ENCODE measurements around the gene PTH2R. TPM values are rescaled to one million over a fixed set of nuclear protein-coding genes. Genes with fewer than 3 reads are reported as not detected.
"Not testable (repeated sequence)": the region's sequence is repeated elsewhere in the genome, so short reads cannot be mapped to it uniquely, and the experiment has no call there.

Gene PTH2R
- total and polyA plus RNA-seq, 9 donors = 0.11 to 2.2 (median 0.30) TPM; not detected in 1

GRCh38 chr2:208535578-208535977 is 129.0 kb downstream of the PTH2R start:
- H3K4me3 ChIP-seq (ENCODE audit: low read length); H3K4me1 ChIP-seq (ENCODE audit: control insufficient read depth, insufficient read depth, low read length); DNase-seq; H3K9me3 ChIP-seq (replicated peaks; ENCODE audit: control insufficient read depth, low read depth, low read length); H3K27ac ChIP-seq (ENCODE audit: low read length); H3K27me3 ChIP-seq (ENCODE audit: control insufficient read depth, insufficient read depth, low read length); H3K36me3 ChIP-seq (ENCODE audit: control insufficient read depth, insufficient read depth, low read length): not testable (repeated sequence)
- 86% methylated on average over 1 of the region's 1 CpG for WGBS (ENCODE audit: insufficient coverage)

- Histone ChIP-seq H3K27me3 (ENCODE audit: control insufficient read depth, insufficient read depth, low read length) (no peaks in the 10 kb centered on the region), H3K27ac (ENCODE audit: low read length) (no peak overlapping the region), H3K36me3 (ENCODE audit: control insufficient read depth, insufficient read depth, low read length) (no peaks in the 10 kb centered on the region), H3K4me3 (ENCODE audit: low read length) (no peak overlapping the region), H3K4me1 (ENCODE audit: control insufficient read depth, insufficient read depth, low read length) (no peaks in the 10 kb centered on the region), H3K9me3 (replicated peaks; ENCODE audit: control insufficient read depth, low read depth, low read length) (no peaks in the 10 kb centered on the region)
- no peak for DNase-seq
- WGBS (ENCODE audit: insufficient coverage) = no CpG with 5 or more reads among the region's 3 CpGs
These were observed 134.9 kb downstream of the PTH2R start for GRCh38 chr2:208541461-208541988.

GRCh38 chr2:208541989-208542464 is 135.4 kb downstream of the PTH2R start:
- no peak for DNase-seq
- Histone ChIP-seq H3K27me3 (ENCODE audit: control insufficient read depth, insufficient read depth, low read length) (no peaks in the 10 kb centered on the region), H3K4me3 (ENCODE audit: low read length) (no peak overlapping the region), H3K27ac (ENCODE audit: low read length) (no peak overlapping the region), H3K4me1 (ENCODE audit: control insufficient read depth, insufficient read depth, low read length) (no peaks in the 10 kb centered on the region), H3K9me3 (replicated peaks; ENCODE audit: control insufficient read depth, low read depth, low read length) (no peaks in the 10 kb centered on the region), H3K36me3 (ENCODE audit: control insufficient read depth, insufficient read depth, low read length) (no peaks in the 10 kb centered on the region)
- 60% methylated on average over 1 of the region's 3 CpGs for WGBS (ENCODE audit: insufficient coverage)

- no peak for DNase-seq
- H3K4me1 ChIP-seq (ENCODE audit: control insufficient read depth, insufficient read depth, low read length) = no peaks in the 10 kb centered on the region
- no peak overlapping the region for H3K27ac ChIP-seq (ENCODE audit: low read length)
- no peaks in the 10 kb centered on the region for H3K27me3 ChIP-seq (ENCODE audit: control insufficient read depth, insufficient read depth, low read length)
- no peaks in the 10 kb centered on the region for H3K36me3 ChIP-seq (ENCODE audit: control insufficient read depth, insufficient read depth, low read length)
- H3K4me3 ChIP-seq (ENCODE audit: low read length) = no peak overlapping the region
- H3K9me3 ChIP-seq (replicated peaks; ENCODE audit: control insufficient read depth, low read depth, low read length) = no peaks in the 10 kb centered on the region
- WGBS (ENCODE audit: insufficient coverage) = 40% methylated on average over 1 of the region's 1 CpG
These were observed 136.0 kb downstream of the PTH2R start for GRCh38 chr2:208542465-208543041.

Other genes with a start within 250 kb of the PTH2R start
- gene CRYGA, start 243.2 kb upstream of the PTH2R start, total RNA-seq = not detected
- not detected for gene CRYGA, start 243.2 kb upstream of the PTH2R start, polyA plus RNA-seq (ENCODE audit: insufficient read depth in 1 of 8, insufficient read length in 8 of 8, low replicate concordance in 1 of 8)
- gene C2orf80, start 216.8 kb upstream of the PTH2R start, total RNA-seq = not detected
- gene C2orf80, start 216.8 kb upstream of the PTH2R start, polyA plus RNA-seq (ENCODE audit: insufficient read depth in 1 of 8, insufficient read length in 8 of 8, low replicate concordance in 1 of 8) = not detected
- 37.2 TPM for gene IDH1, start 151.7 kb upstream of the PTH2R start, total RNA-seq
- gene IDH1, start 151.7 kb upstream of the PTH2R start, polyA plus RNA-seq (ENCODE audit: insufficient read depth in 1 of 8, insufficient read length in 8 of 8, low replicate concordance in 1 of 8) = 10 to 100 TPM; 33.3 to 43.7 (median 36.1) TPM
- 26.6 TPM for gene PIKFYVE, start 140.5 kb upstream of the PTH2R start, total RNA-seq
- gene PIKFYVE, start 140.5 kb upstream of the PTH2R start, polyA plus RNA-seq (ENCODE audit: insufficient read depth in 1 of 8, insufficient read length in 8 of 8, low replicate concordance in 1 of 8) = 10 to 100 TPM; 10.6 to 18.2 (median 15.4) TPM